H1 (cell line): ENCODE measurements around the gene PCNX4. TPM values are rescaled to one million over a fixed set of nuclear protein-coding genes. Genes with fewer than 3 reads are reported as not detected.

Source experiments
- CTCF ChIA-PET: fragments of 300-600 bp; sonication (Branson Sonifier 250); formaldehyde crosslinking; loops from one replicate; lab custom pipeline; 2021; ENCODE audit not compliant: partially characterized antibody; lab: Charles Lee
- POLR2A ChIA-PET: fragments of 300-600 bp; sonication (Branson Sonifier 250); formaldehyde crosslinking; loops from one replicate; lab custom pipeline; 2021; ENCODE audit warnings: inconsistent platforms; ENCODE audit not compliant: partially characterized antibody; lab: Charles Lee
- DNase-seq, 2 experiments: peaks; one replicate each; pipeline versions ENCODE4 v3.0.0 to v3.0.0-alpha.2; 2010 to 2022; ENCODE audit warnings: low spot score in 2 of 2, low read depth in 1 of 2, mixed read lengths in 1 of 2
- FAIRE-seq: peaks from 2 replicates; lab custom pipeline; 2011; peaks lifted over from hg19 to GRCh38; lab: Jason Lieb, UNC
- H2AFZ ChIP-seq: 2 replicates; pipeline ENCODE4 v1.8.1; 2012; ENCODE audit warnings: low read length, inconsistent platforms
- H2AK5ac ChIP-seq: 2 replicates; pipeline ENCODE4 v1.6.1; 2013; ENCODE audit warnings: low read depth, low read length
- H2BK120ac ChIP-seq: replicated peaks from 2 replicates; pipeline ENCODE3; 2013; ENCODE audit warnings: low read depth, low read length, inconsistent platforms
- H2BK12ac ChIP-seq: 2 replicates; pipeline ENCODE4 v1.6.1; 2013; ENCODE audit warnings: low read depth, low read length
- H2BK15ac ChIP-seq: 2 replicates; pipeline ENCODE4 v1.6.1; 2013; ENCODE audit warnings: low read length
- H2BK20ac ChIP-seq: 2 replicates; pipeline ENCODE4 v1.6.1; 2013; ENCODE audit warnings: low read length
- H2BK5ac ChIP-seq: 2 replicates; pipeline ENCODE4 v1.6.1; 2013; ENCODE audit warnings: low read depth, low read length
- H3K14ac ChIP-seq: 2 replicates; pipeline ENCODE4 v1.6.1; 2013; ENCODE audit warnings: inconsistent platforms; ENCODE audit not compliant: insufficient read length
- H3K18ac ChIP-seq: 2 replicates; pipeline ENCODE4 v1.6.1; 2013; ENCODE audit warnings: low read length; ENCODE audit errors: extremely low read depth
- H3K23ac ChIP-seq: 2 replicates; pipeline ENCODE4 v1.6.1; 2013; ENCODE audit warnings: inconsistent platforms; ENCODE audit not compliant: insufficient read length
- H3K23me2 ChIP-seq: 2 replicates; pipeline ENCODE4 v1.6.1; 2013; ENCODE audit warnings: low read depth, low read length
- H3K27ac ChIP-seq: 2 replicates; pipeline ENCODE4 v1.6.1; 2011; ENCODE audit warnings: low read depth, low read length, inconsistent platforms
- H3K27me3 ChIP-seq, 4 experiments: replicated peaks in 1 of 4; 1 replicate in 1 of 4; 2 replicates in 3 of 4; pipeline versions ENCODE4 v1.6.1 to v1.8.1; 2011 to 2013; ENCODE audit warnings: low read length in 3 of 4, mild to moderate bottlenecking in 3 of 4, inconsistent platforms in 2 of 4, mixed read lengths in 2 of 4, moderate library complexity in 1 of 4; ENCODE audit not compliant: control insufficient read depth in 3 of 4, insufficient read depth in 3 of 4; ENCODE audit errors: extremely low read depth in 1 of 4
- H3K36me3 ChIP-seq, 4 experiments: 2 replicates each; pipeline versions ENCODE4 v1.6.1 to v1.8.1; 2011 to 2013; ENCODE audit warnings: mild to moderate bottlenecking in 4 of 4, low read length in 3 of 4, moderate library complexity in 2 of 4, control low read depth in 1 of 4, inconsistent platforms in 1 of 4; ENCODE audit not compliant: insufficient read depth in 4 of 4, control insufficient read depth in 2 of 4
- H3K4ac ChIP-seq: replicated peaks from 2 replicates; pipeline ENCODE3; 2013; ENCODE audit warnings: low read length, low read depth, mixed read lengths, inconsistent platforms; ENCODE audit not compliant: insufficient read length
- H3K4me1 ChIP-seq, 4 experiments: replicated peaks in 1 of 4; 1 replicate in 1 of 4; 2 replicates in 3 of 4; pipeline versions ENCODE4 v1.6.1 to v1.8.1; 2011 to 2013; ENCODE audit warnings: low read length in 3 of 4, inconsistent platforms in 2 of 4, mixed read lengths in 1 of 4; ENCODE audit not compliant: insufficient read depth in 4 of 4, control insufficient read depth in 3 of 4
- H3K4me2 ChIP-seq, 2 experiments: 2 replicates each; pipeline versions ENCODE4 v1.6.1 to v1.8.1; 2011 to 2013; ENCODE audit warnings: low read depth in 2 of 2, low read length in 2 of 2, control low read depth in 1 of 2, inconsistent platforms in 1 of 2, mild to moderate bottlenecking in 1 of 2; ENCODE audit not compliant: insufficient read depth in 1 of 2
- H3K4me3 ChIP-seq, 4 experiments: fragments of 200-600, 300-600 bp in 1 of 4; sonication (generic), shearing (Covaris generic), sonication (Bioruptor Twin) in 1 of 4; 2 replicates each; pipeline versions ENCODE4 v1.5.1 to v1.8.1; 2011 to 2016; ENCODE audit warnings: low read length in 4 of 4, low read depth in 3 of 4, control low read depth in 2 of 4, inconsistent platforms in 2 of 4, mild to moderate bottlenecking in 2 of 4, mixed read lengths in 1 of 4, moderate library complexity in 1 of 4; ENCODE audit not compliant: insufficient read depth in 2 of 4; ENCODE audit errors: extremely low read depth in 1 of 4
- H3K56ac ChIP-seq: replicated peaks from 2 replicates; pipeline ENCODE3; 2013; ENCODE audit warnings: low read depth, mild to moderate bottlenecking, mixed read lengths, low read length, inconsistent platforms; ENCODE audit not compliant: insufficient read length
- H3K79me1 ChIP-seq: 2 replicates; pipeline ENCODE4 v1.6.1; 2013; ENCODE audit warnings: low read depth, low read length, control low read depth
- H3K79me2 ChIP-seq, 2 experiments: 2 replicates each; pipeline versions ENCODE4 v1.6.1 to v1.8.1; 2012 to 2013; ENCODE audit warnings: low read length in 2 of 2, mild to moderate bottlenecking in 2 of 2, inconsistent platforms in 1 of 2; ENCODE audit not compliant: insufficient read depth in 2 of 2, control insufficient read depth in 1 of 2
- H3K9ac ChIP-seq, 4 experiments: replicated peaks in 1 of 4; 1 replicate in 1 of 4; 2 replicates in 3 of 4; pipeline versions ENCODE4 v1.6.1 to v1.8.1; 2011 to 2013; ENCODE audit warnings: low read depth in 3 of 4, low read length in 3 of 4, control low read depth in 2 of 4, mild to moderate bottlenecking in 2 of 4, moderate library complexity in 2 of 4, inconsistent platforms in 1 of 4; ENCODE audit errors: extremely low read depth in 1 of 4
- H3K9me3 ChIP-seq, 2 experiments: 2 replicates each; pipeline versions ENCODE4 v1.6.1 to v1.8.1; 2012 to 2013; ENCODE audit warnings: mild to moderate bottlenecking in 2 of 2, moderate library complexity in 2 of 2, control low read depth in 1 of 2, inconsistent platforms in 1 of 2, low read depth in 1 of 2, low read length in 1 of 2, mixed read lengths in 1 of 2; ENCODE audit not compliant: insufficient read depth in 2 of 2
- H4K20me1 ChIP-seq, 2 experiments: replicated peaks in 1 of 2; 2 replicates each; pipeline versions ENCODE3 to v1.8.1; 2011 to 2013; ENCODE audit warnings: inconsistent platforms in 2 of 2, low read length in 2 of 2, mild to moderate bottlenecking in 1 of 2; ENCODE audit not compliant: insufficient read depth in 2 of 2, control insufficient read depth in 1 of 2
- H4K5ac ChIP-seq: 2 replicates; pipeline ENCODE4 v1.6.1; 2013; ENCODE audit warnings: low read length, low read depth, mixed read lengths, inconsistent platforms; ENCODE audit not compliant: insufficient read length
- H4K8ac ChIP-seq: 2 replicates; pipeline ENCODE4 v1.8.0; 2013; ENCODE audit warnings: mild to moderate bottlenecking, moderate library complexity, low read length, inconsistent platforms; ENCODE audit not compliant: insufficient read depth; ENCODE audit errors: extremely low read depth
- H4K91ac ChIP-seq: replicated peaks from 2 replicates; pipeline ENCODE3; 2013; ENCODE audit warnings: low read length, mixed read lengths, inconsistent platforms; ENCODE audit not compliant: insufficient read length
- CTBP2 ChIP-seq: IDR thresholded peaks from 2 replicates; pipeline ENCODE4 v1.7.0; 2011; ENCODE audit warnings: borderline replicate concordance, mild to moderate bottlenecking, moderate library complexity, mixed read lengths, low read length; ENCODE audit not compliant: insufficient read depth, insufficient read length
- RNF2 ChIP-seq: fragments of 200-900, 300-1000 bp; sonication (generic); IDR thresholded peaks from 2 replicates; pipeline ENCODE4 v1.7.1; 2016; ENCODE audit warnings: borderline replicate concordance, low read depth, mild to moderate bottlenecking, antibody characterized with exemption, low read length; ENCODE audit not compliant: poor library complexity, severe bottlenecking; ENCODE audit errors: missing control alignments
- SP1 ChIP-seq: IDR thresholded peaks from 2 replicates; pipeline ENCODE4 v1.6.1; 2011; ENCODE audit warnings: low read depth, low read length
- WGBS, 2 experiments: shearing (Covaris generic) in 1 of 2; methylation state at CpG; one replicate each; pipeline versions ENCODE4 v1.1.6 to v1.1.7; 2013 to 2015; ENCODE audit warnings: low lambda C conversion rate in 2 of 2, mixed read lengths in 2 of 2, inconsistent platforms in 1 of 2, low coverage in 1 of 2, missing lambda C conversion rate in 1 of 2; ENCODE audit not compliant: insufficient replicate concordance in 2 of 2, insufficient coverage in 1 of 2, insufficient read length in 1 of 2; ENCODE audit errors: extremely low coverage in 1 of 2, missing lambda C conversion rate in 1 of 2; 5-methylcytosine and 5-hydroxymethylcytosine counted together
- polyA plus RNA-seq, 7 experiments: library from polyadenylated mRNA; depleted of rRNA in 3 of 7; stranded (reverse) in 5 of 7; unstranded in 2 of 7; fragments of >200 nt in 5 of 7; fragments of 200-250 nt in 2 of 7; gene quantifications; 1 replicate in 5 of 7; 2 replicates in 1 of 7; 4 replicates in 1 of 7; pipeline versions ENCODE4 v1.2.1 to v1.2.3, GENCODE V29; 2011 to 2013; ENCODE audit warnings: missing spikeins in 2 of 7, mixed read lengths in 2 of 7
- total RNA-seq: library from RNA; stranded (reverse); fragmentation: NEBNext Ultra II Directional; extraction: Animal tissue kit (Norgen Biotek cat#: 25700); gene quantifications from 2 replicates; pipeline ENCODE4 v1.2.1, GENCODE V29; 2021
- TF ChIP-seq, protein P1 (sequence below): IDR thresholded peaks from 2 replicates; pipeline ENCODE4 v1.6.1; 2012; ENCODE audit warnings: inconsistent platforms

The PCNX4 gene
- total and polyA plus RNA-seq, 2 of the 8 experiments (the other 6 are each of a cell fraction or from before 2014, with no cell fraction given) = 28.4 to 35.5 TPM

DNA sequence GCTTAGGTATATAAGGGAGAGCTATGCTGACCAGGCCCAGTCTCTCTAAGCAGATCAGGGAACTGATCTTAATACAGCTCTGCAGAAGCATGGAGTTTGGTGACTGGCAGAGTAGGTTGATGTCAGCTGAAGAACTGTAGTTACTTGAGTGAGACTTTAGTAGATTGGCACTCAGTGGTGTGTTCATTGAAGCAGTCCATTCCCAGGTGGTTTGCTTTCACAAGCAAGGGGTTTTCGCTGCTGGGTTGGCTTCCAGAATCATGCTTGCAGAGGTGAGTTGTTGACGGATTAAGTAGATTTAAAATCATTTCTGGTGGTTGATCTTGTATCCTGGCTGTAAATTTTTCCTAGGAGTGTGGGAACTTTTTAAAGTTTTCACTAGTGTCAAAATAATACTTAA, 80.0 kb downstream of the PCNX4 start:
- no peak overlapping the region for H3K4ac ChIP-seq
- TF ChIP-seq RNF2 (no peak), CTBP2 (no peak), SP1 (no peak)
- TF ChIP-seq, protein P1, sequence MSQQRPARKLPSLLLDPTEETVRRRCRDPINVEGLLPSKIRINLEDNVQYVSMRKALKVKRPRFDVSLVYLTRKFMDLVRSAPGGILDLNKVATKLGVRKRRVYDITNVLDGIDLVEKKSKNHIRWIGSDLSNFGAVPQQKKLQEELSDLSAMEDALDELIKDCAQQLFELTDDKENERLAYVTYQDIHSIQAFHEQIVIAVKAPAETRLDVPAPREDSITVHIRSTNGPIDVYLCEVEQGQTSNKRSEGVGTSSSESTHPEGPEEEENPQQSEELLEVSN = no peak
- H2BK120ac ChIP-seq = no peak overlapping the region
- no peak overlapping the region for H4K8ac ChIP-seq
- ChIA-PET POLR2A (no interaction called here), CTCF (interaction anchor here (1.0 to 2.0 kb wide), 4 partner anchors 9 to 206 kb away, joined by 3 to 7 read pairs (median 5); no protein-coding TSS in a partner anchor)
- no peaks in the 10 kb centered on the region for H3K4me1 ChIP-seq
- H2BK15ac ChIP-seq = no peak overlapping the region
- H3K23me2 ChIP-seq = no peaks in the 10 kb centered on the region
- no peak overlapping the region for H2BK20ac ChIP-seq
- H3K36me3 ChIP-seq = no peaks in the 10 kb centered on the region
- H3K56ac ChIP-seq = no peak overlapping the region
- H3K79me1 ChIP-seq = no peaks in the 10 kb centered on the region
- H3K23ac ChIP-seq = no peak overlapping the region
- H2BK12ac ChIP-seq = no peak overlapping the region
- H2BK5ac ChIP-seq = no peak overlapping the region
- H3K14ac ChIP-seq = no peak overlapping the region
- H4K20me1 ChIP-seq = no peaks in the 10 kb centered on the region
- H3K9me3 ChIP-seq = 0 out of 4 replicates have a peak, but pooled peaks cover 0 to 3% of the 10 kb centered on the region in 2 experiments
- FAIRE-seq (no peak), DNase-seq (no peak)
- no peak overlapping the region for H4K5ac ChIP-seq
- WGBS, 2 experiments = 90% methylated on average over 2 of the region's 2 CpGs; no CpG with 5 or more reads in 1 of the 2 experiments
- H3K4me2 ChIP-seq = no peak overlapping the region
- H3K79me2 ChIP-seq = no peaks in the 10 kb centered on the region
- H2AK5ac ChIP-seq = no peak overlapping the region
- H3K27me3 ChIP-seq = no peaks in the 10 kb centered on the region
- no peak overlapping the region for H3K18ac ChIP-seq
- H3K9ac ChIP-seq = no peak overlapping the region
- H2AFZ ChIP-seq = no peak overlapping the region
- H4K91ac ChIP-seq = no peak overlapping the region
- no peak overlapping the region for H3K27ac ChIP-seq
- no peak overlapping the region for H3K4me3 ChIP-seq
